Activated CD4-positive, alpha-beta T cell treated with anti-CD3 and anti-CD28 coated beads, Interleukin-2, amount 50 U/mL, for 1 hour (primary cell): ENCODE measurements around the gene TECTB.

Experiments
- DNase-seq: peaks from one replicate; pipeline ENCODE4 v3.0.0-alpha.2; 2020

TECTB gene

DNA sequence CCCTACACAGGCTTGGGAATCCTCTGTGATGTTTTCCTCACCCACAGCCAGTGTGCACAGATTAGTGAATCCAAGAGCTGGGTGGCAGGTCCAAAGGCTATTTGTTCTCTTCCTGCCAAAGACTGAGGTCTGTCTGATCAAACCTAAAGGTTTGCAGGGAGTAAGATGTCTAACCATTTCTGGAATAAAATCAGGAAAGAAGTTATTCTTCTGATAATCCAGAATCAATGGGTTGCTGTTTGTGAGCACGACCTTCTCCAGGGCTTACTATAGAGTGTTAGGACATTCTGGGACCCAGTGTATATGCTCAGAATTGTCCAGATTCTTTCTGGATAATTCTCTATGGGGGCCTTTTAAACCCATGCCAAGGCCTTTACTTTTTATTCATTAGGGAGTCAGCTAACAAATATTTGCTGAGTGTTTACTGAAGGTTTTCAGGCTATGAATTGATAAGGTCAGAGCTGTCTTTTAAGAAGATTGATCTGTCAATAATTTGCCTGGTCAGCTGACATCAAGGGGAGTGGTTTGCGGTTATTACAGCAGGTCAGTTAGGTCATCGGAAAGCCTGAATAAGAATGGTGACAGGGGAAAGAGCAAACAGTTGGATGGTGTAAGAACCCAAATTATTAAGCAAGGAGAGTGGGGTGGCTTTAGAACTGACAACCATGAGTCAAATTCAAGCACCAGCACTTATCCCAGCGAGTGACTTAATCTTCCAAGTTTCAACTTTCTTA lies 7.5 kb upstream of the TECTB start:
- no peak for DNase-seq

DNA sequence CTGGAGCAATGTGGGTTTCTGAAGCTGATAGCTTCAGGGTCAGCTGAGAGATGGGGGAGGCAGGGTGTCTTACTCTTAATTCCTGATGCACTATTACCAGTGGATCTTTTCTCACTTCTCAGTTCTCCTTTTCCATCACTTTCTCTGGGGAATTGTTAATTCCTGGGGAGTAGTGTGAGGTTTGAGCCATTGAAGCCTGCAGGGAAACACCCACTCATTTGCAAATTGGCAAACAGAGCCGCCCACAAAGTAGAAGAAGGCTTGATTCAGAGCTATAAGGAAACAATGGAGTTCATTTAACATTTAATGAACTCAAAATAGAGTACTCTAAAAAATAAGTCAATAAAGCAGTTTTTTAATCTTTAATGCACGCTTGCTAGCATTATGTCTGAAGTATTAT lies 4.3 kb upstream of the TECTB start:
- no peak for DNase-seq

DNA sequence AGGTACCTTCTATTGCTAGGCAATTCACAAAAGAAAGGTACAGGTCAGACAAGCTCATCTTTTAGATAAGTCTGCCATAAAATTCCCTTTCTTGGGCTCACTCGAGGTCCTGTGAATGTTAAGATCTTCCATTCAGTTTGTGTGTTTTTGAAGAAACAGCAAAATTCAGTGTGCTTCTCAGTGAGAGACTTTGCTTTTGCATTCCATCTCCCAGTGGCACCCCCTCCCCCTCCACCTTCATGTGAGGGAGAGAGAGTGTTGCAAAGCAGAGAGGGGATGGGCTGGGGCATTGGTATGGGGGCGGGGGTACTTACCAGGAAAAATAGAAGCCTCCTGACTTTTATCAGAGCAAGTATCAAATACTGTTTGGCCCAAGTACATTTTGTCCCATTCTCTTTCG lies 3.8 kb upstream of the TECTB start:
- DNase-seq, result no peak

DNA sequence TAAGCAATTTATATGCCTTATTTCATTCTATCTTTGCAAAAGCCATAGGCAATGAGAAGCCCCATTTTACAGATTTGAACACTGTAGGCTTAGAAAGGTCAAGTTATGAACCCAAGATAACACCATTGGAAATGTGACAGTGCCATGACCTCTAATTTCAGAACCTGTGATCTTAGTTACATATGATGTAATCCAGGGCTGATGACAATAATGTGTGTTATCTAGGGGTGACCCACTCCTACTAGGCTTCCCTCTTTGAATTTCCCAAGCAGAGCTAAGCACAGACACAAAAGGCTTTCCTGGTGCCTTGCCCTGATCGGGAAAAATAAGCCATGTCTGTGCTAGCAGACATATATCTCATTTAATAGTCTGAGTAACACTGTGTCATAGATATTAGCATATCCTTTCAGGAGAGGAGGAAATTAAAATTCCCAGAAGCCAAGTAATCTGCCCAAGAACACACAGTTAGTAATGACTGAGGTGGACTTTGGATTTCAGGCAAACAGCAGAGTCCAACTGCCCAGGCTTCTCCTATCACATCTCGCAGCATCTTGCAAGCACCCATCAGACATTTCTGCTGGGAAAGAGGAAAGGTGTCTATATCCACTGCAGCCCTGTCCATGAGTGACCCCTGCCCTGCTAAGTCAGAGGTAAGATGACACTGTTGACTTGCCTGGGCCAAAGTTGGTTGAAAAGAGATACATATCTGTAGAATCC lies 2.8 kb upstream of the TECTB start:
- DNase-seq, result no peak

DNA sequence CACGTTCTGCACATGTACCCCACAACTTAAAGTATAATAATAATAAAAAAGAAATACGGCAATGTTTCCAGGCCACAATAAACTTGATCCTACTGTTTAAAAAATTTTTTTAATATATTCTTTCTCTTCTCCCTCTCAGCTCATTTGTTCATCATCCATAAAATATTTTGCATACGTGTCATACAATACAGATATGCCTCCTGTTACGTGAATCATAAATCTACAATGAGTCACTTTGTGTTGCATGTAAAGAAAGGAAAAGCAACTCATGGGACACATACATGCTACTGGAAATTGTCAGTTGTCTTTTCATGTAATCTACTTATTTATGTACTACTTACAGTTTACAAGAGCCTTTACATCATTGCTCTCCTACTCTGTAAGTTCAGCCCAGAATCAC lies 1.1 kb upstream of the TECTB start:
- DNase-seq, result no peak

DNA sequence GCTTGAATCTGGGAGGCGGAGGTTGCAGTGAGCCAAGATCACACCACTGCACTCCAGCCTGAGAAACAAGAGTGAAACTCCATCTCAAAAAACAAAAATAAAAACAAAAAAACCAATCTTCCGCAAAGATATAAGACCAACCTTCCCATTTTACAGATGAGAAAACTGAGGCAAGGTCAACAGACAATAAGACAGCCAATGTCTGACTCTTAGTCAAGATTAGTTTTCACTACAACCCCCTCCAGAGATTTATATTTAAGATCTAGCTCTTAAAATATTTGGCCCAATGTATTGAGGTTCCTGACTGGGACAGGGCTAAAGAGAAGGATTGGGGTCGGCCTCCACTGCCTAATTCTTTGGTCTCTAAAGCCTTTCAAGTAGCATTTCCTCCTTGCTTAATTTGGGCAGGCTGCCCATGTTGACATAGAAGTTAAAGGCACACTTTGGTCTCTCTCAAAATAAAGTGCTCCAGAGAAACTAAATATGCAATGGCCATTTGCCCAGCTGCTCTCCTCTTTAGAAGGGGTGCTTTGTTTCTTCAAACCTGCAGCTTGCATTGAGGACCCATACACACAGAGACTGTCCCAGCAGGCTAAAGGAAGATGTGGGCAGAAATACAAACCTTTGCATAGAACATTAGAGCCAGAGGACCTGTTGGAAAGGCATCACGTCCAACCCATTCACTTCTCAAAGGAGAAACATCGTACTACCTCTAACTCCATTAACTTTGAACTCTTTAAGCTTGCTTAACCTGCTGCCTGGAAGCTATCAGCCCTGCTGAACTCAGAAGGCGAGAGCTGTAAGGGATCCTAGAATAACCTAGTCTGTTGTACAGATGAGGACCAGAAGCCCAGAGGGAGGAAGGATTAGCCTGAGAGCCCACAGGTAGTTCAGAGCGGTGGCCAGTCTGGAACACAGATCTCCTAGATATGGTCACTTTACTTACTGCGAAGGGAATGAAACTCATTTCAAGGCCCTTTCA lies 3.9 kb downstream of the TECTB start:
- no peak for DNase-seq

DNA sequence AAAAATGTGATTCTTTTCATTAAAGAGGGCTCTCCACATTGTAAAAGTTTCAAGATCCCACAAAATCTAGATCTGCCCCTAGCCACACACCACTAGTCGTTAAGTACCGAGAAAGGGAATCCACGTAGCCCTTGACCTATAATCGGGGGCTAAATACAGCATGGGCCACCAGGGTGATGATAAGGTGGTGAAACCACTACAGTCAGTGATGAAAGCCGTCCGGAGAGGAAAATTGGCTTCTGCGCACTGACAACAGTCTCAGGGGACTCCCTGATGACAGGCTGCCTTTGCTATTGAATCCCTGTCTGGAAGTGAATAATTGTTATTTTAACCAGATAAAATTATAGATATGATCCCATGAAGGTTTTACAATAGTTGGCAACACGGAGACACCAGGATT lies 4.6 kb downstream of the TECTB start:
- DNase-seq, result no peak

DNA sequence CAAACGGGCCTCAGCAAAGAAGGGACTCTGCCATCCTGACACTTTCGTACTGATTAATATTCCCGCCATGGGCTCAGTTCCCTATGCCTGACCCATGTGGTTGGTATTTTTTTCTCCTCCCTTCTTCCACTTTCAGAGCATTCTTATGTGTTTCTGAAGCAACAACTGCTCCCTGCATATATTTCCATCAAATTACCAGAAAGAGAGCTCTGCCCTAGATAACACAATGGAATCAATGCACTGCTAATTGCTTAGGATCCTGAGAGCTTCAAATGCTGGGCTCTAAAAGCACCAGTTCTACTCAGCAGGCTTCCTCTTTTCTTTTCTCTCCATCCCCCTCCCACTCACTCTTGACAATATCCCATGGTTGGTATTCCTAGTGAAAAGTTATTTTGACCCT lies 5.3 kb downstream of the TECTB start:
- no peak for DNase-seq

DNA sequence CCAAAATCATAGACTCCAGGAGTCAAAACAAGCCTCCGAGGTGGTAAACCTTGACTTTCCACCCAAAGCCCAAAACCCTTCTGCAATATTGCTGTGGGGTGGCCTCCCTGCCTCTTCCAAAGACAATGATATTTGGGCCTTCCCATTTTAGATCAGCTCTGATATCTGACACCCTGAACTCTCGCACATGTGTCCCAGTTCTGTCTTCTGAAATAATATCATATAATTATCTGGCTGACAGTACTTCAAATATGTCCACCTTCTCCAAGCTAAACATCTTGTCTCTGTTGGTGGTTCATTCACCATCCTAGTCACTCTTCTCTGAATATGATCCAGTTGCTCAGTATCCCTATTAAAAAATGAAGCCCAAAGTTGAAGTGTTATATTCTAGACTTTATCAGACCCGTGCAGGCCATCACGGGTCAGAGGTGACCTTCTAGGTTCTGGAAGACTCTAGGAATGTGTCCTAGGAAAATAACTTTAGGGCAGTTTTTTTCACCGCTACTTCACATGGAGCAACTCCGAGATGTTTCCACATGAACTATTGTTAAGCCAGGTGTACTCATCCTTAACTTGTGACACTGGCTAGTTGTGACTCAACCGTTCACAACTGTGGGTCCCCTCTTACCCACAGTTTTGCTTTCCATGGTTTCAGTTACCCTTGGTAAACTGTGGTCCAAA lies 6.3 kb downstream of the TECTB start:
- no peak for DNase-seq

DNA sequence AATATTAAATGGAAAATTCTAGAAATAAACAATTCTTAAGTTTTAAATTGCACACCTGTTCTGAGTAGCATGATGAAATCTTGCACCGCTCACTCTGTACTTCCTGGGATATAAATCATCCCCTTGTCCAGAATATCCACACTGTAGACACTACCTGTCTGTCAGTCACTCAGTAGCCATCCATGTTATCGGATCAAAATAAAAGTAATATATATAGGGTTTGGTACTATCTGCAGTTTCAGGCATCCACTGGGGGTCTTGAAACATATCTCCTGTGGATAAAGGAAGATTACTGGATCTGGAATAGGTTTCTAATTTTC lies 6.8 kb downstream of the TECTB start:
- DNase-seq, result no peak

DNA sequence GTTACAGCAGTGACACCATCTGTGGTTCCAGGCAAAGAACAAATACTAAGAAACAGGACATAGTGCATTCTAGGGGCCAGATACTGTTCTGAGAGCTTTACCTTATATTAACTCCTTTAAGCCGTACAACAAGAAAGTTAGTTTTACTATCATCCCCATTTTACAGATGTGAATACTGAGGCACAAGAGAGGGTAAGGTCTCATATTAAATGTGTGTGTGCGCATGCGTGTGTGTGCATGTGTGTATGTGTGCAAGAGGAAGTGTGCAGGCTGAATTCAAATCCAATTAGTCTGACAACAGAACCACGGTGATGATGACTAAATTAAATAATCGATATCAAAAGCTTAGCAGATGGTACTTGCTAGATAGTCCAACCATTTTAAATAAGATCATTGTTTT lies 11.0 kb downstream of the TECTB start:
- DNase-seq, result no peak

DNA sequence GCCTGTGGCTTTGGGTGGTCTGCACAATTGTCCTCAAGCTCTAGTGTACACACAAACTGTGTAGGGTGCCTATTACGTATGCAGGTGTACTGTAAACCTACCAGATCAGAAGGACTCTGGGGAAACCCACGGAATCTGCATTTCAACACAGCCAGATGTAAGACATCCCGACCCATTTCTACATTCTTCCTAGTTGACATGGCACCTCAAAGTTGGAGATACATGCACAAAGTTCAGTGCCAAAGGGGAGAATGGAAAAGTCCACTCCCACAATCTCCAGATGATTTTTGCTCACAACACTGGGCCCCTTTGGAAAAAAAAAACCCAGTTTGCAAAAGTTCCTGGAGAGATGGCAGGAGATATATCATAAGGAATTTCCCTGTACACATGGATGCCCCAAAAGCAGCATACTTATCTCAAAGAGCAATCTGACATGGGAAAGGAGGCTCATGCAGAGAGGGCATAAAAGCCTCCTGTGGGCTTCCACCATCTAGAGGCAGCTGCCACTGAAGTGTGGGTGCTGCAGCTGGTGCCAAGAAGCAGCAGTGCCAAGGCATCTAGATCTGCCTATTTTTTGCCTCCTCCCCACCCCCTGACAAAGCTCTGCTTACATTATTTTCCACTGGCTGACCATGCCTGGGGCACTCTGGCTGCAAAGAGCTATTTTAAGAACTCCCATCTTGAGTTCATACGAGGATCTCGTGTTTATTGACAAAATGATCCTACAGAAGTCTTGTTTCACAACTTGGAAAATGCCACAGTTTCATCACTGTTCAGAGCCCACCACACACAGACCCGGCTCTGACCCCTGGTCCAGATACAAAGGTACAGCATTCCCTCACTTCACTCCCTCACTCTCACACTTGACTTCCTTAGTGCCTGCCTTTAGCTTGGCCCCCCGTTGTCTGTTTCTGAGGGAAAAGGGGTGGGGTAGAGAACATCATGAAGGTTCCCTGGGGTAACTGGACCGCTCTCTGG lies 12.9 kb downstream of the TECTB start:
- DNase-seq, result no peak

DNA sequence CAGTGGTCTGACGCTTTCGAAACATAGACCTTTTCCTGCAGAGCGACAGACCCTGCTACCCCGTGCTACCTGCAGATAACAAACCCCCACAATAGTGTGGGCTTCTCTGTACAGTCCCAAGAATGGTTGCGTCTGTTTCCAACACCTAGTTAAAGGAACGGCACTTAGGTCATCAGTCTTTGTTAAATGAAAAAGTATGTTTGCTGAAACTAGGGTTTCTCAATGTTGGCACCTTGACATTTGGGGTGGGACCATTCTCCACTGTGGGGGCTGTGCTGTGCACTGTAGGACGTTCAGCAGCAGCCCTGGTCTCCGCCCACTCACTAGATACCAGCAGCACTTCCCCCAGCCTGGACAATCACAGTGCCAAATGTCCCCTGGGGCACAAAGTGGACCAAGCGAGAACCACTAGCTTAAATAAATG lies 13.7 kb downstream of the TECTB start:
- no peak for DNase-seq

DNA sequence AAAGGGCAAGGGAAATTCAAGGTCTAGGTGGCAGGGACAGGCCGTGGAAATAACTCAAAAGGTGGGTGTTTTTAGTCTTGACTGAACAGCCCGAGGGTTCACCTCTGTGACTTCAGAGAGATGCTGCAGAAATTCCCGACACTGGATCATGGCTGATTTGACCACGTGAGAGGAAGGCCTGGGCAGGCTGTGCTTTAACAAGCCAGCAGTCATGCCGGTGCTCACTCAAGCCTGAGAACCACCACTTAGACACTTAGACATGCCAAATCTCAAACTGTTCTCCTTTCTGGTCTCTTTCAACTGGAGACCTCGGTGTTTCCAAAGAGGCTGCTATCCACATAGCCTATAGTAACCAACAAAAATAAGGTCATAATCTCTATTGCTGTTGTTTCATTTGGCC lies 15.4 kb downstream of the TECTB start:
- DNase-seq, result no peak

DNA sequence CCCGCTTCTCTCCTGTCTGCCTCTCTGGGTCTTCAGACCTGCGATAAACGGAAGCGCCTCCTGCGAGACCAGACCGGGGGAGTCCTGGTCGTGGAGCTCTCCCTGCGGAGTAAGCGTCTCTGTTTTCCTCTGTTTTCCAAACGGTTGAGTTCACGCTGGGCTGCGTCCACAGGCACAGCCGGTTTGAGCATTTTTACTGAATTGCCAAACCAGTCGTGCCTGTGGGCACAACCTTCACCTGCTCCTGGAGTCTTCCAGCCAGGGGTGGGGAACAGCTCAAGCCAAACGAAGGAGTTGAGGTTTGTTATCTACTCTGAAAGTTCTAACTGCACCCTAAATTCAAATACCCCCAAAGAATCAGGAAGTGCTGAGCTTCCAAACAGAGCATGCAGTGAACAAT lies 16.3 kb downstream of the TECTB start:
- no peak for DNase-seq

DNA sequence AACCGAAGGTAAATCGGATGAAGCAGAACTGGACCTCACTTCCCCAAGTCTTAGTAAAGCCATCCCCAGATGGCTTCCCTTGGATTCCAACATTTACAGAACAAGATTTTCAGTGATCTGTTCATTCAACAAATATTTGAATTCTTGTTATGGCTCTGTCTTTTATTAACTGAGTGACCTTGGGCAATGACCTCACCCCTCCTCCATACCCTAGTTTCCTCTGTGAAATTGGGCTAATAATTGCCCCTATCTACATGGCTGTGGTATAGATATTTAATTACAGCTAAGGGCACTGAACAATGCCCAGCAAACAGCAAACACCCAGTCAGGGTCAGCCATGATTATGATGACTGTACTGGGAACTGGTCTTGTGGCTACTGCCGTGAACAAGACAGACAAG lies 19.1 kb downstream of the TECTB start:
- DNase-seq, result no peak

DNA sequence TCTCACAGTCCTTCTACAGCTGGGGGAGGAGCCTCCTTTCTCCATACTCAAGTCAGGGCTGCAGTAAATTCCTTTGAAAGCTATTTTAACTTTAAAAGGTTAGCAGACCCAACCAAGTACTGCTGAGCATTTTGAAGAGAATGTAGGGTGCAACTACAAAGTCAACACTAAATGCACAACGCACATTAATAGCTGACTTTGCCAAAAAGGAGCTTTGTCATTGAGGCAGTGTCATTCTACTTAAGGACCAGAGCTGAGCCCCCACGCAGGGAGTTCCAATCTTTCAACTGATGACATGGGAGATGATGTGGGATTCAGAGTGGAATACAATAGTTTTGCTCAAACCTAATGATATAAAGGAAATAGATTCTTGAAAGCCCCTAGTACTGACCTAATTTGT lies 20.3 kb downstream of the TECTB start:
- no peak for DNase-seq

DNA sequence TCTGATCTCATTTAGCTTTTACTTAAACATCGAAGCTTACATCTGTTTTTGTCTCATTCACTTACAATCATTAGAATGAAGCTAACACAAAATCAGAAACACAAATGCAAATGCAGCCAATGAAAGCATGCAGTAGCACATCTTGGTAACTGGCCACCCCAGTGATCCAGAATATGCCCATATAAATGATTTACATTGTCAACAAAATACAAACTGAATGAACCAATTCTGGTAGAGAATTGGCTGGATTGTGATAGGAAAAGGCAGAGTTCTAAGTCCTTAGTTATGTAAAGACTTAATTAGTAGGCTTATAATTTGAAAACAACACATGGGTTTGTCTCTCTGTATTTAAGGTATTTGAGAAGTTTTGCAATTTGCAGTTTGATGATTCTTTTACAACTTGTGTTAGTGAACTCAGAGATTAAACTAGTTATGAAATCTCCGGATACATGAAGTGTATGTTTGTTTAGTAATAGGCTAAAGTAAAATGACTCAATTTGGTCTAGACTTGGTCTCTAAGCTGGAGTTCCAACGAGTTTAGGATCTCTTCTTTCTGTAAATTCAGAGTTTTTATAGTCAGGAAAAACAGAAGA lies 21.2 kb downstream of the TECTB start:
- no peak for DNase-seq

DNA sequence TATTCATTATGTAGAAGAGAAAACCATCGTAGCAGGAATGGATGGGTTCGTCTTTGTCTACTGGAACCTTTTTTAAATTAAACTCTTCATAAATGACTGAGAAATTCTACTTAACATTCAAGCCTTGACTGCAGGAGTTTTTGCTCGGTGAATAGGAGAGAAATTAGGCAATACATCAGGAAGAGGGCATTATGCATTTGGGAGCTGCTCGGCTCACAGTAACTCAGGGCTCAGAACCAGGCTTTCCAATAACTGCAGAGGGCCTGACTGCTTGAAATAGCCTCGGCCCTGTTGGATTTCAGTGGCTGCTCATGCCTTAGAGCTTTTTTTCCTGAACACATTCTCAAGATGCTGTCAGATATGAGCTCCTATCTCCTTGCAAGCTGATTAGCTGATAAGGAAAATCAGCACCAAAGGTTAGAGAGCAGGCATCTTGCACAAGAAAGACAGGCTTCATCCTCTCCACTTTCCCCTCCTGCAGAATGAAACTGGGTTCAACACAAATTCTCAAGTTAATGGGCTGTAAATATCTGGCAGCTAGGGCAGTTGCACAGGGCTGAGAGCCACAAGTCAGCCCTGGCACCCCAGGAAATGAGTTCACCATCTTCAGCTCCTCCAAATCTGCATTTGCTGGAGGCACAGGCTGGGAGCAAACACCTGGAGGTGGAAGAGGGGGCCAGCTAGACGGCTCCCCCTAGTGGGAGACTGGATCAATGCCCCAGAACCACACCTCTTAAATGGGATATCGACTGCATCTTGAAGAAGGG lies 24.3 kb downstream of the TECTB start:
- DNase-seq, result peak; percentile 2

DNA sequence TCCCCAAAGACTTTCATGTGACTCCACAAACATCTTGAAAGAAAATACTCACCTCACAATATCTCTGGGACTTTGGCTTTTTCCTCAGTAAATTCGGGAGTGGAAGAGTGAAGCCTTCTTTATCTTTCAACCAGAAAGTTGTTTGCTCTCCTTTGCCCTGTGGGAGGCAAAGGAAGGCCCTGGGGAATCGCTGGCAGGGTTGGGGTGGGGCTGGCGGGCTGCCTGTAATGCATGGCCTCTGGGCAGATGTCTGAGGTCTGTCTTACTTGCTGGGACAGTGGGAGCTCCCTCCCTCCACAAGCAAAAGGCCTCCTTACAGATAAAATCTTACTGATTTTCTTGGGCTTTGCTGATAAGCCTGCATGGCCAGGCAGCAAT lies 24.9 kb downstream of the TECTB start:
- no peak for DNase-seq

DNA sequence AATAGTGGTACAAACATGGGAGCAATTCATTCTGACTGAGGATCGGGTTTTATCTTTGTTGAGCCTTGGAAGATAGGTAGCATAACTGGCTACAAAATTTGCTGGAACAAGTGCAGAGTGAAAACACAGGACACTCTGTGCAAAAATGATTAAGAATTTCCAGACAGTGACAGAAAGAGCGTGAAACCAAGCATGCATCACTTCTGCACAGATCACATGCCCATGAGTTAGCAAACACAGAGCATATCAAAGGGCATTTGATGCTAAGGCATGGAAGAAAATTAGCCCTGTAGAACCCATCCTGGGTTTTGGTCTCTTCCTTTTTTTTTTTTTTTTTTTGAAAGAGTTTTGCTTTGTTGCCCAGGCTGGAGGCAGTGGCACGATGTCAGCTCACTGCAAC lies 28.3 kb downstream of the TECTB start:
- DNase-seq, result no peak
